COLO668 (cell line): ENCODE results near the gene TMTC3.

Experiments
- DNase-seq: peaks from one replicate; lab custom pipeline; 2025; ENCODE audit not compliant: unreplicated experiment; lab: John Stamatoyannopoulos, UW

TMTC3 gene

DNA sequence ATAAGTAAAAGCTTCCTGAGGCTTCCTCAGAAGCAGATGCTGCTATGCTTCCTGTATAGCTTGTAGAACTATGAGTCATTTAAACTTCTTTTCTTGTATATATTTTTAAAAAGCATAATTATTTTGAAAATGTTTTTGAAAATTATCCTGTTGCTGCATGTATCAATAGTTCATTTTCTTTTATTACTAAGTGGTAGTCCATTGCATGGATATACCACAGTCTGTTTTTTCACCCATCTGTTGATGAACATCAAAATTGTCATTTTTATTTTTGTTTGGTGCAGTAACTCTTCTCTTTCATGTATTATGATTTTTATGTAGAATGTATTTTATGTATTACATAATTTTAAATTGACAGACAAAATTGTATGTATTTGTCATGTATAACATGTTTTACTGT, 81.4 kb downstream of the TMTC3 start:
- no peak for DNase-seq

DNA sequence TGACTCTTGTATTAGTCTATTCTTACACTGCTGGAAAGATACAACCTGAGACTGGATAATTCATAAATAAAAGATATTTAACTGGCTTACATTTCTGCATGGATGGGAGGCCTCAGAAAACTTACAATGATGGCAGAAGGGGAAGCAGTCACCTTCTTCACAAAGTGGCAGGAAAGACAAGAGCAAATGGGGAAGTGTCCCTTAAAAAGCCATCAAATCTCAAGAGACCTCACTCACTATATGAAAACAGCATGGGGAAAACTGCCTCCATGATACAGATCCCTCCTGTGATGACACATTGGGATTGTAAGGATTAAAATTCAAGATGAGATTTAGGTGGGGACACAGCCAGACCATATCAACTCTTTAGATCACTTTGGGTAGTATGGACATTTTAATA, 83.7 kb downstream of the TMTC3 start:
- DNase-seq, result no peak

GRCh38 chr12:88227263-88227662, 85.2 kb downstream of the TMTC3 start:
- no peak for DNase-seq

DNA sequence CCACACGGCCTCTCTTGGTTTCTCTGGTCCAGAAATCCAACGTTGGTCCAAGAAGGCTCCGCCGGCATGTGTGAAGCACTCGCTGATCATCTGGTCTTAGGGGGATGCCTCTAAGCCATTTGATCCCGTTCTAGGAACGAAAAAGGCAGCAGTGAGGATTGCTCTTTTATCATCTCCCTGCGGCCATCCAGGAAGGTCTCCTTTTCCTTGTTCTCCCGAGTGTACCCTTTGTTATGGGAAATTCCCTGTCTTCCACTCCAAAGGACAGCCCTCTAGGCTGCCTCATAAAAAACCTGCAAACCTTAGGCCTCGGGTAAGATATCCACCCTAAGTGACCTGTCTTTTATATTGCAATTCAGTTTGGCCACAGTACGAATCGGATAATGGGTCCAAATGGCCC, 85.8 kb downstream of the TMTC3 start:
- no peak for DNase-seq

DNA sequence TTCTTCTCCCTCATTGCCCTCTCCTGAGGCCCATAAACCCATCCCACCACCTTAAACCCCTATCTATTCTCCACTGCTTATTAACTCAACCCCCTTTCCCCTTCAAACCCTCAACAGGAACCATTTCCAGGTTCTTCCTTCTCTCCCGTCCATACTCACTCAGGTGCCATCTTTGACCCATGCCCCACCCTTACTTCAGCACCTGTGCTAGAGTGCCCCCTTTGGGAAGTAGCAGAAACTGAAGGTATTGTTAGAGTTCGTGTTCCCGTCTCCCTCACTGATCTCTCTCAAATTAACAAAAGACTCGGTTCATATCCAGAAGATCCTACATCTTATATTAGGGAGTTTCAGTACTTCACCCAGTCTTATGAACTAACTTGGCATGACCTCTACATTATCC, 86.6 kb downstream of the TMTC3 start:
- DNase-seq, result no peak

GRCh38 chr12:88230271-88230670, 88.2 kb downstream of the TMTC3 start:
- DNase-seq, result no peak

GRCh38 chr12:88235183-88235833, 93.2 kb downstream of the TMTC3 start:
- no peak for DNase-seq

DNA sequence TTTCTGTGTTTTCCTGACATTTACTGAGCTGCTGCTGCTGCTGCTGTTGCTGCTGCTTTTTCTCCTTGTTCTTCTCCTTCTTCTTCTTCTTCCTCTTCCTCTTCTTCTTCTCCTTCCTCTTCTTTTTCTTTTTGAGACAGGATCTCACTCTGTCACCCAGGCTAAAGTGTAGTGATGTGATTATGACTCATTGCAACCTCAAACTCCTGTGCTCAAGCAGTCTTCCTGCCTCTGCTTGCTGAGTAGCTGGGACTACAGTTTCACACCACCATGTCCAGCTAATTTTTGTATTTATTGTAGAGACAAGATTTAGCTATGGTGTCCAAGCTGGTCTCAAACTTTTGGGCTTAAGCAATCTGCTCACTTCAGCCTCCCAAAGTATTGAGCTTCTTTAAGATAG, 95.8 kb downstream of the TMTC3 start:
- no peak for DNase-seq

DNA sequence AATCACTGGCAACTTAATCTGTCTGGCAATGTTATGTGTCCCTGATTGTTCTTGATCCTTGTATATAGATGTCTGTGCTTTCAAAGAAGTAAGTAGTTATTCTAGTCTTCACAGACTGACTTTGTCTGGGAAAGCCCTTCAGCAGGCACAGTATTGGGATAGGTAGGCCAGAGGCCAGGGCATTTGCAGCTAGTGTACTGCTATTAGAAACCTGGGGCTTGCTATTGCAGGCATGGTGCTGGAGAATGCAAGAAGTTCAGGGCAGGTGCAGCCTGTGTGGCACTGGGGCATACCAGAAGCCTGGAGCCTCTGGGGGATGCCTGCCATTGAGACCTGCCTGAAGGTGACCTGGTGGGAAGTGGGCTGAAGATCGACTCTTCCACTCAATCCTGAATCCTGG, 96.3 kb downstream of the TMTC3 start:
- no peak for DNase-seq

DNA sequence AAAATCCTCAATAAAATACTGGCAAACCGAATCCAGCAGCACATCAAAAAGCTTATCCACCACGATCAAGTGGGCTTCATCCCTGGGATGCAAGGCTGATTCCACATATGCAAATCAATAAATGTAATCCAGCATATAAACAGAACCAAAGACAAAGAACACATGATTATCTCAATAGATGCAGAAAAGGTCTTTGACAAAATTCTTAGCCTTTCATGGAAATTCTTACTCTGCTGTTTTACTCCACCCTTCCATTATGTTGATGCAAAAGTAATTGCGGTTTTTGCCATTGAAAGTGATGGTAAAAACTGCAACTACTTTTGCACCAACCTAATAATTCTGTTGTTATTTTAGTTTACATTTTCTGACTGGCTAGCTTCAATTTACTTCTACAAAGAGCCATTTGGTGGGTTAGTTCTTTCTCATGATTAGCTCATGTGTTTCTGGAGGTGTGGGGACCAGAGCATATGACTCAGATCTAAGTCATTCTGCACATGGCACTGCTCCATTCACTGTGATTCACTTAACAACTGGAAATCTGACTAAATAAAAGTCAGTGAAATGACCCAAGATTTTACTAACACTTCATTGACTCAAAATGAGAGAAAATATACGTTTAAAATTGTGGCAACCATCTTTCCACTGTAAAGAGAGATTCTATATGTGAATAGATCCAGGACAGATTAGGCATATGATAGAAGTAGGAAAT, 99.9 kb downstream of the TMTC3 start:
- no peak for DNase-seq

- DNase-seq, result no peak
Measured at GRCh38 chr12:88242571-88242925, 100.4 kb downstream of the TMTC3 start.

DNA sequence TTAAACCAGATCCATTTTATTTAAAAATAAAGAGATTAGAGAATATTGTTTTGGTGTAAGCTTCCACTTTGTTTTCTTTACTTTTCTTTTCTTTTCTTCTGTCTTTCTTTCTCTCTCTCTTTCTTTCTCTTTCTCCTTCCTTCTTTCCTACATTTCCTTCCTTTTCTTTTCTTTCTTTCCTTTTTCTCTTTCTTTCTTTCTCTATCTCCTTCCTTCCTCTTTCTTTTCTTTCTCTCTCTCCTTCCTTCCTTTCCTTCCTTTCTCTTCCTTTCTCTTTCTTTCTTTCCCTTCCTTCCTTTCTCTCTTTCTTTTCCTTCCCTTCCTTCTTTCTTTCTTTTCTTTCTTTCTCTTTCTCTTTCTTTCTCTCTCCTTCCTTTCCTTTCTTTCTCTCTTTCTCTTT, 100.8 kb downstream of the TMTC3 start:
- DNase-seq, result no peak

GRCh38 chr12:88243982-88244381, 101.9 kb downstream of the TMTC3 start:
- DNase-seq, result no peak

- no peak for DNase-seq
Measured at GRCh38 chr12:88245905-88246304, 103.8 kb downstream of the TMTC3 start.

GRCh38 chr12:88247241-88247643, 105.1 kb downstream of the TMTC3 start:
- DNase-seq, result no peak

DNA sequence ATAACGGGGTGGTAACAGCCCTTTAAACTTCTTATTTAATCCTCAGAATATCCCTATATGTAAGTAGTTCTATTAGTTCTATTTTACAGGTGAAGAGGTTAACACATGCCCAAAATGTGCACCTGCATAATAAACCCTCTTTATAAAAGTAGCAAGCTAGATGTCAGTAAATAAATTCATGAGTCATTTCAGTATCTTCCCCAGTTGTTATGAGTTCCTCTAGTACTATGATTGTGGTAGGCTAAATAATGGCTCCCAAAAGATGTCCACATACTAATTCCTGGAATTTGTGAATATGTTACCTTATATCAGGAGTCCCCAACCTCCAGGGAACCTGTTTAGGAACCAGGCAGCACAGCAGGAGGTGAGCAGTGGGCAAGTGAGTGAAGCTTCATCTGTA, 106.5 kb downstream of the TMTC3 start:
- no peak for DNase-seq
